A673 (cell line): ENCODE results near the gene IDUA. TPM values are rescaled to one million over a fixed set of nuclear protein-coding genes. Genes with fewer than 3 reads are reported as not detected.

ENCODE experiments used
- BruUV-seq: library from RNA; stranded (reverse); fragments of 400-500 nt; replicated peaks from 2 replicates; lab custom pipeline; 2021; lab: Mats Ljungman, UMichigan
- CTCF ChIA-PET: fragments of 300-600 bp; sonication (Branson Sonifier 250); formaldehyde crosslinking; loops from one replicate; lab custom pipeline; 2022; ENCODE audit warnings: antibody characterized with exemption; lab: Charles Lee
- POLR2A ChIA-PET: fragments of 300-600 bp; sonication (Branson Sonifier 250); formaldehyde crosslinking; loops from one replicate; lab custom pipeline; 2022; ENCODE audit warnings: antibody characterized with exemption; ENCODE audit not compliant: low non-redundant PET; lab: Charles Lee
- DNase-seq: peaks from one replicate; pipeline ENCODE4 v3.0.0-alpha.2; 2015; ENCODE audit warnings: low spot score
- H3K27ac ChIP-seq: fragments of 200-600 bp; sonication (generic); 2 replicates; pipeline ENCODE4 v1.5.1; 2016; ENCODE audit warnings: mixed run types, low read depth, mild to moderate bottlenecking, mixed read lengths, antibody characterized with exemption, low read length; ENCODE audit not compliant: poor library complexity, severe bottlenecking
- H3K27me3 ChIP-seq: fragments of 200-600 bp; sonication (generic); replicated peaks from 2 replicates; pipeline ENCODE4 v1.6.1; 2017; ENCODE audit warnings: mixed run types, low read depth, mild to moderate bottlenecking, mixed read lengths, antibody characterized with exemption, low read length; ENCODE audit not compliant: insufficient read depth, poor library complexity
- H3K36me3 ChIP-seq: fragments of 200-600 bp; sonication (generic); 2 replicates; pipeline ENCODE4 v1.6.1; 2016; ENCODE audit warnings: mixed run types, mild to moderate bottlenecking, mixed read lengths, antibody characterized with exemption, low read length; ENCODE audit not compliant: insufficient read depth, poor library complexity, severe bottlenecking
- H3K4me1 ChIP-seq: fragments of 200-600 bp; sonication (generic); 2 replicates; pipeline ENCODE4 v1.6.1; 2017; ENCODE audit warnings: mixed run types, mild to moderate bottlenecking, mixed read lengths, antibody characterized with exemption, low read length; ENCODE audit not compliant: insufficient read depth, poor library complexity, severe bottlenecking
- H3K4me3 ChIP-seq: fragments of 200-600 bp; sonication (generic); 2 replicates; pipeline ENCODE4 v1.5.1; 2016; ENCODE audit warnings: low read depth, mixed run types, mild to moderate bottlenecking, mixed read lengths, low read length; ENCODE audit not compliant: poor library complexity, severe bottlenecking
- H3K9me3 ChIP-seq: fragments of 200-600 bp; sonication (generic); 2 replicates; pipeline ENCODE4 v1.6.1; 2016; ENCODE audit warnings: mixed run types, low read depth, mild to moderate bottlenecking, mixed read lengths, antibody characterized with exemption, low read length; ENCODE audit not compliant: poor library complexity, severe bottlenecking
- CTCF ChIP-seq: fragments of 300-800, 200-600 bp; sonication (generic); conservative IDR thresholded peaks from 2 replicates; pipeline ENCODE4 v1.5.1; 2017; ENCODE audit warnings: low read depth, mild to moderate bottlenecking, antibody characterized with exemption, low read length, moderate library complexity, mixed read lengths
- EZH2 ChIP-seq: fragments of 200-600 bp; sonication (generic); IDR thresholded peaks from 2 replicates; pipeline ENCODE4 v1.6.1; 2017; ENCODE audit warnings: borderline replicate concordance, low read depth, mild to moderate bottlenecking, mixed read lengths, antibody characterized with exemption, low read length; ENCODE audit not compliant: poor library complexity, severe bottlenecking
- intact Hi-C: fragments of 100-400 bp; cut with micrococcal nuclease; formaldehyde crosslinking; loops from one replicate; pipeline ENCODE4 v1.10.0; 2022; ENCODE audit not compliant: unreplicated experiment
- total RNA-seq: library from RNA; stranded (reverse); gene quantifications from 2 replicates; pipeline ENCODE4 v1.2.3, GENCODE V29; 2021

IDUA gene
- total RNA-seq, 1 experiment from 2014 or later, result 12.3 TPM

DNA sequence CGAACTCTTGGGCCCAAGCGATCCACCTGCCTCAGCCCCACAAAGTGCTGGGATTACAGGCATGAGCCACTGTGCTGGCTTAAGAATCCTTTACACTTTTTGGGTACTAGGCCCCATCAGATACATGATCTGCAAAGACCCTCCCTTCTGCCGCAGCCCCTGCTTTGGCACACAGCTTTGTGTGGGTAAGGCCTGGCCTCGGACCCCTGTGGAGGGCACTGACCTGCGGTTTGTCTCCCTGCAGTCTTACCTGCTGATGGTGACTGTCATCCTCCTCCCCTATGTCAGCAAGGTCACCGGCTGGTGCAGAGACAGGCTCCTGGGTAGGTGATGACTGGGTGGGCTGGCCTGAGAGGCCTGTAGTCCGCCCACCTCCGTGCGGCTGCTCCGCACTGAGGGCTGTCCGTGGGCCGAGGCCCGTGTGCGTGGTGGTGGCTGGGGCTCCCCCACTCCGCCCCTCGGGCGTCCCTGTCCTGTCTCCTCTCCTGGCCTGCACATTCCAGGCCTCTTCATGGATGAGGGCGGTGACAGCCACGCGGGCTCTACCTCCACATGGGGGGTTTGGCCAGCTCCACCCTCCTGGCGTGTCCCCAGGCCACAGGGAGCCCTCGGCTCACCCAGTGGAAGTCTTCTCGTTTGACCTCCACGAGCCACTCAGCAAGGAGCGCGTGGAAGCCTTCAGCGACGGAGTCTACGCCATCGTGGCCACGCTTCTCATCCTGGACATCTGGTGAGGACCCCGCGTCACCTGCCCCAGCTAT lies 31.5 kb upstream of the IDUA start:
- no peak overlapping the region for H3K27ac ChIP-seq
- POLR2A ChIA-PET, result interaction anchor here (0.6 kb wide), 1 partner anchor 17 kb away, joined by 4 read pairs; no protein-coding TSS in a partner anchor
- H3K4me3 ChIP-seq, result no peak overlapping the region
- TF ChIP-seq CTCF (no peak), EZH2 (no peak)
- no peaks in the 10 kb centered on the region for H3K27me3 ChIP-seq
- H3K4me1 ChIP-seq, result no peaks in the 10 kb centered on the region
- BruUV-seq, result no TSS peak
- no peaks in the 10 kb centered on the region for H3K9me3 ChIP-seq
- no peak for DNase-seq
- CTCF ChIA-PET, result no interaction called here
- H3K36me3 ChIP-seq, result no peaks in the 10 kb centered on the region
- intact Hi-C loops, result no loop called here

GRCh38 chr4:955931-956381 lies 30.9 kb upstream of the IDUA start:
- H3K27ac ChIP-seq, result no peak overlapping the region
- TF ChIP-seq CTCF, result no peak
- no peak for TF ChIP-seq EZH2
- ChIA-PET POLR2A (no interaction called here), CTCF (no interaction called here)
- no peaks in the 10 kb centered on the region for H3K27me3 ChIP-seq
- DNase-seq, result no peak
- no peaks in the 10 kb centered on the region for H3K9me3 ChIP-seq
- no peaks in the 10 kb centered on the region for H3K4me1 ChIP-seq
- intact Hi-C loops, result no loop called here
- no peak overlapping the region for H3K4me3 ChIP-seq
- H3K36me3 ChIP-seq, result no peaks in the 10 kb centered on the region
- BruUV-seq, result no TSS peak

GRCh38 chr4:956531-957230 lies 30.2 kb upstream of the IDUA start:
- intact Hi-C loops, result no loop called here
- CTCF ChIA-PET, result no interaction called here
- no peak for DNase-seq
- POLR2A ChIA-PET, result no interaction called here
- no peaks in the 10 kb centered on the region for H3K27me3 ChIP-seq
- no TSS peak for BruUV-seq
- no peaks in the 10 kb centered on the region for H3K9me3 ChIP-seq
- H3K27ac ChIP-seq, result no peak overlapping the region
- H3K4me3 ChIP-seq, result no peak overlapping the region
- no peaks in the 10 kb centered on the region for H3K36me3 ChIP-seq
- TF ChIP-seq EZH2, result no peak
- no peak for TF ChIP-seq CTCF
- H3K4me1 ChIP-seq, result no peaks in the 10 kb centered on the region
